Measurements from ENCODE around the gene KATNAL2. TPM values are rescaled to one million over a fixed set of nuclear protein-coding genes. Genes with fewer than 3 reads are reported as not detected.

The KATNAL2 gene
- total RNA-seq, 1 donor from 2014 or later = 5.2 TPM

DNA sequence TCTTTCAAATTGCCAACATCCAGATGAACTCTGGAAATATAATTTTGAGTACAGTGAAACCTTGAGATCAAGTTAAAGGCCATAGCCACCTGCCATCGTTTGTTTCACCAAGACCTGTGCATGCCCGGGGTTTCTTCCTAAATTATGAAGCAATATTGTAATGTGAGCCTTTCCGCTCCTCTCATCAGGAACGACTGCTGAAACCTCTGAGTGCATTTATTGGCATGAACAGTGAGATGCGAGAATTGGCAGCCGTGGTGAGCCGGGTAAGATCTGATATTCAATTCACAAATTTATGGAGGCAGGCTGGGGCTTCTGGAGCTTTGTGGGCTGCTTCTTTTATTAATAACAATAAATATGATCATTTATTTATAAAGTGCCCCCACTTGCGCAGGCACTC is 145.7 kb downstream of the KATNAL2 start:
- H3K27me3 ChIP-seq = no peaks in the 10 kb centered on the region
- no peaks in the 10 kb centered on the region for H3K4me1 ChIP-seq
- no peaks in the 10 kb centered on the region for H3K9me3 ChIP-seq
- H3K36me3 ChIP-seq = no peaks in the 10 kb centered on the region
- TF ChIP-seq POLR2A (IDR thresholded peaks at IDR 0.05) (no peak), POLR2AphosphoS5 (IDR thresholded peaks at IDR 0.05; ENCODE audit: insufficient read depth in 1 of 2, low read depth in 1 of 2) (no peak)
- TF ChIP-seq, protein P1, sequence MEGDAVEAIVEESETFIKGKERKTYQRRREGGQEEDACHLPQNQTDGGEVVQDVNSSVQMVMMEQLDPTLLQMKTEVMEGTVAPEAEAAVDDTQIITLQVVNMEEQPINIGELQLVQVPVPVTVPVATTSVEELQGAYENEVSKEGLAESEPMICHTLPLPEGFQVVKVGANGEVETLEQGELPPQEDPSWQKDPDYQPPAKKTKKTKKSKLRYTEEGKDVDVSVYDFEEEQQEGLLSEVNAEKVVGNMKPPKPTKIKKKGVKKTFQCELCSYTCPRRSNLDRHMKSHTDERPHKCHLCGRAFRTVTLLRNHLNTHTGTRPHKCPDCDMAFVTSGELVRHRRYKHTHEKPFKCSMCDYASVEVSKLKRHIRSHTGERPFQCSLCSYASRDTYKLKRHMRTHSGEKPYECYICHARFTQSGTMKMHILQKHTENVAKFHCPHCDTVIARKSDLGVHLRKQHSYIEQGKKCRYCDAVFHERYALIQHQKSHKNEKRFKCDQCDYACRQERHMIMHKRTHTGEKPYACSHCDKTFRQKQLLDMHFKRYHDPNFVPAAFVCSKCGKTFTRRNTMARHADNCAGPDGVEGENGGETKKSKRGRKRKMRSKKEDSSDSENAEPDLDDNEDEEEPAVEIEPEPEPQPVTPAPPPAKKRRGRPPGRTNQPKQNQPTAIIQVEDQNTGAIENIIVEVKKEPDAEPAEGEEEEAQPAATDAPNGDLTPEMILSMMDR (IDR thresholded peaks at IDR 0.05) = no peak
- DNase-seq (ENCODE audit: extremely low spot score in 2 of 2) = no peak
- intact Hi-C loops (cut with DNase I) = no loop called here
- no peak overlapping the region for H3K4me3 ChIP-seq
- no peak overlapping the region for H3K27ac ChIP-seq

- Histone ChIP-seq H3K4me3 (no peak overlapping the region), H3K27me3 (no peaks in the 10 kb centered on the region), H3K4me1 (no peaks in the 10 kb centered on the region), H3K27ac (no peak overlapping the region), H3K9me3 (no peaks in the 10 kb centered on the region), H3K36me3 (no peaks in the 10 kb centered on the region)
- no peak for DNase-seq (ENCODE audit: extremely low spot score in 2 of 2)
- intact Hi-C loops (cut with DNase I) = no loop called here
- no peak for TF ChIP-seq POLR2A (IDR thresholded peaks at IDR 0.05)
- no peak for TF ChIP-seq POLR2AphosphoS5 (IDR thresholded peaks at IDR 0.05; ENCODE audit: insufficient read depth in 1 of 2, low read depth in 1 of 2)
- TF ChIP-seq, protein P1 (IDR thresholded peaks at IDR 0.05) = no peak
These were observed 150.2 kb downstream of the KATNAL2 start for GRCh38 chr18:47067648-47068047.

DNA sequence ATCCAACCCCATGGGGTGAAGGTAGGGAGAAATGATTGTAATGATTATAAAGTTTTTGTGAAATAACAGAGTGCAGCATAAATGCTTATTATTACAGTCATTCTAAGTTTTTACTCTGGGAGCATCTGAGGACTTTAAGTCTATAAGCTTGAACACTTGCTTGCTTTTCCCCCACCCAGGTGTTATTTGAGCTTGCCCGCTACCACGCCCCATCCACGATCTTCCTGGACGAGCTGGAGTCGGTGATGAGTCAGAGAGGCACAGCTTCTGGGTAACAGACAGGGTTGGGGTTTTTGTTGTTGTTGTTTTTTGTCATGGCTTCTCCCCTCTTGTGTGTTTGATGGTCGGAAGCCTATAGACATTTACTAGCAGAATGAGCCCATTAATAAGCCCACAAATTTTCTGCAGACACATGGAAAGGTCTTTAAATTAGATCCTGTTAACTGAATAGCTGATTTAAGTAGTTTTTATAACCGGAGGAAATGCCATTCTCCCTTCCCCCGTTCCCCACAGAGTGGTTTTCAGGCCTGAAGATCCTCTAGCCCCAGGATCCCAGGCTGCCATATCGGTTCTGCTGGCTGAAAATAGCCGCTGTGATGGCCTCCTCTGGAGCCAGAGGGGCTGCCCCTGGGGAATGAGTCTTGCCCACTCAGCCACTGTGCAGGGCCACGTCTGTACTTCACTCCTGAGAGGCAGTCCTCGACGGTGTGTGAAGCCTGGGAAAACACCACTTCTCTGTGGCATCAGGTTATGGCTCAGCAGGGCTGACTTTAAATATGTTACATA is 157.9 kb downstream of the KATNAL2 start:
- Histone ChIP-seq H3K4me3 (no peak overlapping the region), H3K27ac (no peak overlapping the region), H3K27me3 (no peaks in the 10 kb centered on the region), H3K9me3 (no peaks in the 10 kb centered on the region), H3K4me1 (no peaks in the 10 kb centered on the region), H3K36me3 (no peaks in the 10 kb centered on the region)
- TF ChIP-seq, protein P1 (IDR thresholded peaks at IDR 0.05) = no peak
- TF ChIP-seq POLR2A (IDR thresholded peaks at IDR 0.05) = no peak
- TF ChIP-seq POLR2AphosphoS5 (IDR thresholded peaks at IDR 0.05; ENCODE audit: insufficient read depth in 1 of 2, low read depth in 1 of 2) = no peak
- intact Hi-C loops (cut with DNase I) = no loop called here
- DNase-seq (ENCODE audit: extremely low spot score in 2 of 2) = no peak

DNA sequence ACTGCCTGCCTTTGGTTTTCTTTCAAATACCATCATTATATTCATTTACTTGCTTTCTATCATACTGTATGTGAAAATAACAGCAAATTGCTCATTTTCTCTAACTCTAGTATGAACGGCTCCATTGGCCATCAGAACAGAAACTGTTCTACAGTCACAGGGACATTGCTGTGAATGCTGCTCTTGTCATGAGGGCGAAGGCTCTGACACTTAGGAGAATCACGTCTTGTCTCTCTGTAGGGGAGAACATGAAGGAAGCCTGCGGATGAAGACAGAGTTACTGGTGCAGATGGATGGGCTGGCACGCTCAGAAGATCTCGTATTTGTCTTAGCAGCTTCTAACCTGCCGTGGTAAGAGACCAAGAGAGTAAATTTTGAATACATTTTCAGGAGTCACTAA is 159.7 kb downstream of the KATNAL2 start:
- TF ChIP-seq POLR2A (IDR thresholded peaks at IDR 0.05) = no peak

DNA sequence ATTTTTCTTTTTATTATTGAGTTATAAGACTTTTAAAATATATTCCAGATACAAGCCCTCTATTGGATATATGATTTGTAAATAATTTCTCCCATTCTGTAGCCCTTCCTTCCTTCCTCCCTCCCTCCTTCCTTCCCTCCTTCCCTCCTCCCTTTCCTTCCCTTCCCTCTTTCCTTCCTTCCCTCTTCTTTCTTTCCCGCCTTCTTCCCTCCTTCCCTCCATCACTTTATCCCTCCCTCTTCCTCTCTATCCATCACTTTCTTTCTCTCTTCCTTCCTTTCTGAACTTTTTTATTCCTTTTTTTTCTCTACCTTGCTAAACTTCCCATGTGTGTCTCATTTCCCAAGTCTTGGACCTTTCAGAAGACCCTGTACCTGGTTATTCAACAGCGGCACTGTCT is 163.5 kb downstream of the KATNAL2 start:
- no peaks in the 10 kb centered on the region for H3K27me3 ChIP-seq
- TF ChIP-seq POLR2A (IDR thresholded peaks at IDR 0.05) = no peak
- TF ChIP-seq, protein P1 (IDR thresholded peaks at IDR 0.05) = no peak
- no peak for TF ChIP-seq POLR2AphosphoS5 (IDR thresholded peaks at IDR 0.05; ENCODE audit: insufficient read depth in 1 of 2, low read depth in 1 of 2)
- no peak for DNase-seq (ENCODE audit: extremely low spot score in 2 of 2)
- no peak overlapping the region for H3K27ac ChIP-seq
- no peak overlapping the region for H3K4me3 ChIP-seq
- H3K4me1 ChIP-seq = no peaks in the 10 kb centered on the region
- H3K36me3 ChIP-seq = no peaks in the 10 kb centered on the region
- no peaks in the 10 kb centered on the region for H3K9me3 ChIP-seq
- intact Hi-C loops (cut with DNase I) = no loop called here

More for the DNA sequence above, 159.7 kb downstream of the KATNAL2 start:
- DNase-seq (ENCODE audit: extremely low spot score in 2 of 2) = no peak
- H3K36me3 ChIP-seq = no peaks in the 10 kb centered on the region
- no peak overlapping the region for H3K4me3 ChIP-seq
- no peaks in the 10 kb centered on the region for H3K9me3 ChIP-seq
- no peaks in the 10 kb centered on the region for H3K4me1 ChIP-seq
- intact Hi-C loops (cut with DNase I) = no loop called here
- H3K27ac ChIP-seq = no peak overlapping the region
- H3K27me3 ChIP-seq = no peaks in the 10 kb centered on the region
